HG02943 (cell line): Measurements from ENCODE around the gene SRPRA.
"Not testable (repeated sequence)": the region's sequence is repeated elsewhere in the genome, so short reads cannot be mapped to it uniquely, and the experiment has no call there.

Source experiments
- ATAC-seq: cut with Tn5 transposase; IDR thresholded peaks from one replicate; pipeline ENCODE4 v1.9.1; 2021; ENCODE audit warnings: mild to moderate bottlenecking, low read depth, moderate library complexity; ENCODE audit not compliant: unreplicated experiment

The SRPRA gene

DNA sequence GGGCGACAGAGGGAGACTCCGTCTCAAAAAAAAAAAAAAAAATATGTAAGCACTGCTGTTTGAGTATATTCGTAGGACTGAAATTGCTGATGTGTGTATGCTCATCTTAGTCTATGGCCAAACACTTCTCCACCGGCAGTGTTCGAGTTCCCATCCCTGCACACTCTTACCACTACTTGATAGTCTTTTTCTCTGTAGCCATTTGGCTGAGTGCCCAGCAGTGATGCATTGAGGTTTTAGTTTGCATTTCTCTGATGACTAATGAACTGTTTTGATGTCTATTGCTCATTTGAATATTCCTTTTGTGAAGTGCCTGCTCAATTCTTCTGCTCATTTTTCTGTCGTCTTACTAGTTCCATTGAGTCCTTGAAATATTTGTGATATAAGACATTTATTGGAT lies 16.1 kb upstream of the SRPRA start:
- ATAC-seq: peak; percentile 42

DNA sequence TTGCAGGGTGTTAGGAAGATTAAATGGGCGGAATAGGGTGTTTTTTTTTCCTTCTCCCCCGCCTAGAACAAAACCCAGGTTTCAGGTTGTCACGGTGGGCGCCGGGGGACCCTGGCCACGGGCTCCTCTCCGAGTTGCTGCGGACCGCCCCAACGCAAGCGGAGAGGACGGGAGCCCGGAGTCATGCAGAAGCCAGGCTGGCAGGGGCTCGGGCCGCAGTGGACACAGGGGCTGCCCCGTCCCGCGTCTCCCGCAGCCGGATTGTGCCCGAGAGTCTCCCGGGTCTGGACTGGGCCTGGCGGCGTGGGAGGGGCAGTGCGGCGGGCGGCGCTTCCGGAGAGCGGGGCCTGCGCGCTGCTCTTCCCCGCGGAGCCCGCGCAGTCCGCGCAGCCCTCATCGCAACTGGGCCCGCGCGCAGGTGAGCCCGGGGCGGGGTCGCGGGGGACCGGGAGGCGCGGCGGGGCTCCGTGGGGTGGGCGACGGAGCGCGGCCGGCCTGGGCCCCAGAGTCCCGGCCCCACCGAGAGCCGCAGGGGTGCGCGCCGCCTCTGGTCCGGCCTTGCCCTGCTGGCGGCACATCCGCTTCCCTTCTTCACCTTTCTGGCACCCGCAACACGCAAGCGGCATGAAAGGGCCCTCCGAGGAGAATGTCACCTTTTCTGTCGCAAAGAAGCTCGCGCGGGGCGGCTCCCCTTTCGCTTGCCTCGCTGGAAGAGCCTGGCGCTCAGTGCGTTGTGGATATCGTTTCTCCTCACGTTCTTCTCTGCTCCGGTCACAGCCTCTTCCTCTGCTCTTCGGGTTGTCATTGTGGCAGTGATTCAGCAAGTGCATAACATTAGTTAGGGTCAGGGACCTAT lies 14.3 kb upstream of the SRPRA start, which contains the start of gene TIRAP:
TSS of gene TIRAP (plus strand) at position 358 of the 856 bp plus-strand sequence. CDS start 7,802 bp downstream, outside the sequence.
- ATAC-seq: peak; percentile 61

DNA sequence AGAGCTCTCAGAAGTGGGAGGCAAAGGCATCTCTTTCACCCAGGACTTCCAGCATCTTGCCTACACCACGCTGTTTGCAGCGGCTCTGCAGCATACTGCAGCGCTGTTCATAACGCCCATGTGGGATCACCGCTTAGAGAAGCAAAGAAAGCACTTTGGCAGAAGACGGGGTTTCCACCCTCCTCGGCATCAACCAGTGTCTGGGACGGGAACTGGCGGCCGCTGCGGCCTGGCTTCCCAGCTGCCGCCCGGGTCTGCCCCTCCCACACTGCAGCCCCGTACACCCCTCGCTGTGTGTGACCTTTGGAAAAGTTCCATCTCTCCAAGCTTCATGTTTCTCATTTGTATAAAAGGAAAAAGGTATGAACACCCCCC lies 13.7 kb upstream of the SRPRA start:
- ATAC-seq: no peak

DNA sequence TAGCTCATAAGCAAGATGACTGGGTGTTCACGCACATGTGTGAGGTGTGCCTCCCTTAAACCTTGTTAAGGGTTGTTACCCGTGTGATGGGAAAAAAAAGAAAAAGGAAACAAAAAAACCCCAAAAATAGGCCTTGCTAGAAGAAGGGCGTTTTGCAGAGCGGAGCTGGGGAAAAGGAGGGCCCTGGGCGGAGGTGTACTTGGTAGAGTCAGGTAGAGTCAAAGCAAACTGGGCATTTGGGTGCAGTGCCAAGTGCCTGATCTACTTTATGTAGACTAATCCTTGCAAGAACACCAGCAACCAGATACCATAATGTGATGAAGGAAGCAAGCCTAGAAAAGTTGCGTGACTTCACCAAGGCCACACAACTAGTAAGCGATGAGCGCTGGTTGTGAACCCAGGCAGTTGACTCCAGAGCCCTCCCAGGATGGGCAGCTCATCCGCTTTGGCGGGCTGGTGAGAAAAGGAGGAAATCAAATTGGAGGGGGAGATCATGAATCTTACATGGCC lies 13.0 kb upstream of the SRPRA start:
- no peak for ATAC-seq

DNA sequence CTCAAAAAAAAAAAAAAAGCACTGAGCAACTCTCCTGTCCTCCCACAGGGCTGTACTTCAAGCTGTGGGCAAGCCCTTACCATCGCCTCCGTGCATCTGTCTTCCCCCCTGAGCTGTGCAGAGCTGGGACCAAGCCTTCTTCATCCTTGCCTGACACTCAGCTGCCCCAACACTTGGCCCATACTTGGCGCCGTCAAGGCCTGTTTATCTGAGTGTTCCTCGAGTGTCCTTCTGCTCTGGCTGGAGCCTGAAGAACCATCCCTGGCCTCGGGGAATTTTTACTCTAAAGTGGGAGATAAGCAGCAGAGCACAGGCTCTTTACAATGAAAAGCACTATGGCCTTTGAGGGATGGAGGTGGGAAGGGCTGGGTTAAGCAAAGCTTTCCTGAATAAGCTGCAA lies 12.6 kb upstream of the SRPRA start:
- no peak for ATAC-seq

DNA sequence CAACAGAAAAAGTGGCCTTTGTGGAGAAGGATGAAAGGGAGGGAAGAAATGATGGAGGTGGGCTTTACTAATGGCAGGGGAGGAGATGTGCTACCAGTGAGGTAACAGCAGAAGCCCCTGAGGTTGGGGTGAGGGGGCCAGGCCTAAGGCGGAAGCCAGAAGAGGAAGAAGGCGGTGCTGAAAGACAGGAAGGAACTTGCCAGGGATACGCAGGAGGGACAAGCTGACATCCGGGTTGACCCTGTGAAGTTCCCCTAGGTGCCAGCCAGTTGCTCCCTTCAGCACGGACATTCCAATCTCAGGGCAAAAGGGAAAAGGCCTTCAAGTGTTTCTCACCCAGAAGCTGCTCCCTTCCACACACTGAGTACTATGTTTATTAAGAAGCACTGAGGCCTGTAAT lies 11.9 kb upstream of the SRPRA start:
- ATAC-seq: no peak

DNA sequence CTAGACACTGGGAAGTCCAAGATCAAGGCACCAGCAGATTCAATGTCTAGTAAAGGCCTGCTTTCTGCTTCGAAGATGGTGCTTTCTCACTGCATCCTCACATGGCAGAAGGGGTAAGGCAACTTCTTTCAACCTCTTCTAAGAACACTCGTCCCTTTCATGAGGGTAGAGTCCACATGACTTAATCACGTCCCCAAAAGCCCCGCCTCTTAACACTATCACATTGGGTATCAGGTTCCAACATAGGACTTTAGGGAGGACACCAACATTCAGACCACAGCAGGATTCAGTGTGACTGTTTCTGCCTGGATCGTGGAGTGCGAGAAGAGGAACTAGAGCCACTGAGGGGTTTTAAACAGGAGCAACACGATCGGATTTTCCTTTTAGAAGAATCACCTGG lies 10.5 kb upstream of the SRPRA start:
- no peak for ATAC-seq

DNA sequence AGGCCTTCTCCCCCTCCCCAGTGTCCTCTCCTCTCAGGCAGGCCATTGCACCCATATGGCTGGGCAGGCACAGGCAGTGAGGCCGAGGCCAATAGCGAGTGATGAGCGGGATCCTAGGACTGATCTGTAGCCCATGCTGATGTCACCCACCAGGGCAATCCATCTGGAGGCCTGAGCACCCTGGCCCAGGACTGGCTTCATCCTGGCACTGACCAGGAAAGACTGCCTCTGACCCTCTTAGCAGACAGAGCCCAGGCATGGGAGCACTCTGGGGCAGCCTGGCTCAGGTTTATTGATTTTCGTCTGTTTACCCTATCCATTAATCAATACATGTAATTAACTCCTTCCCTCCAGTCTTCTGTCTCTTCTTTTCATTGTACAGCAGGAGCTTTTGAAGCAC lies 9.1 kb upstream of the SRPRA start:
- no peak for ATAC-seq

DNA sequence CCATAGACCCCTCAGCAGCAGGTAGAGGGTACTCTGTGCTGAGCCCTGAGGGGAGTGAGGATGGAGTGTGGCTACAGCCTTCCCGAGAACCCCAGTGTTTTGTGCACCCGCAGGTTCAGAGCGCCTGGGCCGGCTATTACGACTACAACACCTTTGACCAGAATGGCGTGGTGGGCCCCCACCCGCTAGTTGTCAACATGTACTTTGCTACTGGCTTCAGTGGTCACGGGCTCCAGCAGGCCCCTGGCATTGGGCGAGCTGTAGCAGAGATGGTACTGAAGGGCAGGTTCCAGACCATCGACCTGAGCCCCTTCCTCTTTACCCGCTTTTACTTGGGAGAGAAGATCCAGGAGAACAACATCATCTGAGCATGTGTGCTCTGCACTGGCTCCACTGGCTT lies 8.6 kb upstream of the SRPRA start:
- ATAC-seq: no peak

DNA sequence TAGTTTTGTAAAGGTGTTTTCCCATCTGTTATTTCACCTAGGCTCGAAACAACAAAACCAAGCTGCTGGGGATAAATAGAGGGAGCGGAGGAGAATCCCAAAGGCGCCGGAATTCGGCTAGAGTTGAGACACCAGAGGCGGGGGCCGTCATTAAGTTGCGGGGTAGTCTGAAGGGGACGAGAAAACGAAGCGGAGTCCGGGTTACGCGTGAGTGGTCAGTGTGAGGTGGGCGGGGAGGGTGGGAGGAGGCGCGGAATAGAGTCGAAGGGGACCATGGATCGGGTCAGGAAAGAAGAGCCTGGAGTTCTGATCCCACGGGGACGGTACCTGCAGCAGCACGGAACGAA lies 361 bp downstream of the SRPRA start:
- ATAC-seq: no peak

DNA sequence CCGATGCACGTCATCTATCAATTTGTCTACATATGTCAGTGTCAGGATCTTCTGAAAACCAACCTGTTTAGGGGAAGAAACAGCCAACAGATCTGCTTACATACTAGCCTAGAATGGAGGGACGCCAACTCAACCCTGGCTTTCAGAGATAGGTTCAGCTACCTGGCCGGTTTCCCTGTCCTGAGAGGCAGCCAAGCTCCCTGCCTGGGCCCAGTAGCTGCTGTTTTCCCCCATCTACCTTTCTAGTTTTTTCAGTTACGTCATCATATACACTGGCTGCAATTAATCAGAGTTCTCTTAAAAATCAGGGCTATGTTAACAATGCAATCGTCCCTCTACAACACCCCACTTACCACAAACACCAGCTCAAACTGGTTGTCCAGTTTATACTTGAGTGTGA lies 1.0 kb downstream of the SRPRA start:
- no peak for ATAC-seq

DNA sequence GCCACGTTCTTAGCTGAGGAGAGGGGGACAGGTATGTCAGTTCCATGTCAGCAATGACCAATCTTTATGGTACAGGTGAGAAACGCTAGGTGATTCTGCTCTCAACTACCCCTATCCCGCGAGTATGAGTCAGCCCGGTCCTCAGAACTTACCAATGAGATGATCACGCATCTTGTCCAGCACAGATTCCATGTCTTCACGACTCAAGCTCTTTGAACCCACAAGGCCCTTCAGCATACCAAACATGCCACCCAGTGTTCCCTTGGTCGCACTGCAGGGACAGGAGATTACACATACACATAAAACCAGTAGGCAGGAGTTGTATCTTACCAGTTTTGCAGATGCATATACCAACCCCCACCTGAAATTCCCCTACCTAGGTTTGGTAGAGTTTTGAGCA lies 2.9 kb downstream of the SRPRA start:
- ATAC-seq: no peak

DNA sequence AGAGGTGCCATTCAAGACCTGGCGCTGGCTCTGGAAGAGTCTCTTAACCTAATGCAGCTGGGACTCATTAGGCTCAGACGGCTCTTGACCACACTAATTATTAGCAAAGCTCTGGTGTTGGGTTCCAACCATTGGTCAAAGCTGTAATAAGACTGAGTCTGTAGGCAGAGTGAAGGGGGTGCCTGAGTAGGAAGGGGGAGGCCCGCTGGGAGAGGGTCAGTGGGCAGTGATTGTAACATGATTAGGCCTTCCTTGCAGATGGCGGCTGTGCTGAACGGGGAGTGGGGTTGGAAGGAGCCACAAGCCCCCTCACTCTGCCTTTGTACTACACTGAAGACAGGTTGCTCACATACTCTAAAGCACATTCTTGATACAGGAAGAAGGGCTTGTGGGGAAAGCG lies 5.2 kb downstream of the SRPRA start:
- no peak for ATAC-seq

DNA sequence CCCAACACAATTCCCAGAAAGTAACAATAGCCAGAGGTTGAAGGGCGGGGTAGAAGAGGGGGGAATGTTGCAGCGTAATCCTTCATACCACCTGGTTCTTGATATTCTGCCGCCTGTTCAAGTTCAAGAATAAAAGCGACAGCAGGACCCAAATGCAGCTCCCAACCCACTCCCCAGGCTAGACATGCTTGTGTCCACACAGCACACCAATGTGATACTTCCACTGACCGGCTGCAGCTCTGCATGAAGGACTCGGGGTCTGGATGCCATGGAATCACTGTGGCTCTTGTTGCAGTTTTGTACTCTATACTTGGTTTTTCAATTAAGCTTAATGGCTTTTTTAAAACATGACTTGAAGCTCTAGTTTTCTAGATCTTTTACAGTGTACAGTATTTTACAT lies 6.5 kb downstream of the SRPRA start:
- ATAC-seq: no peak

DNA sequence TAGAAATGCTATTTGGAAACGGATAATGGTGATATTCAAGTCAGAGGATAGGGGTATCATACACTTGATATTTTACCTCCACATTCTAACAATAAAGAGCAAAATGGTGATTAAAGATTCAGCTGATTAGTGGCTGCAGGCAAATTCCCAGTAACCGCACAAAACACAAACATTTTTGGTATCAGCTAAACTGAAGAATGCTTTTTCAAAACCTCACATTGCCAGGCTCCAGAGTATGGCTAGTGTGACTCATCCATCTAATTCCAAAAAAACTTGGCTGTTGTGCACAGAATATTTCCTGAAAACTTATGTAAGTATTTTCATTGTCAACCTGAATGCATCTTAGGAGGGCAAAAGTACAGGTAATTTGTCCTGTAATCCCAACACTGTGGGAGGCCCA lies 10.9 kb downstream of the SRPRA start:
- ATAC-seq: no peak

DNA sequence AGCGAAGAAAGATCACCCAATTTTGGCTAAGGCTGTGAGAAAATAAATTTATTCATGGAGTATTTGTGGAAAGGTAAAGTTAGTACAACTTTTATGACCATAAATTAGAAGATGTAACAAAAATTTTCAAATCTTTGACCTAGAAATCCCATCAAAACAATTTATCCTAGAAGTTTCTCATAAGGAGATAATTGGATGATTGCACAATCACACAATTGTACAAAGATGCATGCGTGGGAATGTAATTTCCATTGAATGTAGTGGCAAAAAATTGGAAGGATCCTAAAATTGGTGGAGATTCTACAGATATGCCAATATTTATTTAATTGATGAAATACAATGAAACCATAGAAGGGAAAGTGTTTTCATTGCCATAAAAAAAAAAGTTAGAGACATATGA lies 11.6 kb downstream of the SRPRA start:
- no peak for ATAC-seq

DNA sequence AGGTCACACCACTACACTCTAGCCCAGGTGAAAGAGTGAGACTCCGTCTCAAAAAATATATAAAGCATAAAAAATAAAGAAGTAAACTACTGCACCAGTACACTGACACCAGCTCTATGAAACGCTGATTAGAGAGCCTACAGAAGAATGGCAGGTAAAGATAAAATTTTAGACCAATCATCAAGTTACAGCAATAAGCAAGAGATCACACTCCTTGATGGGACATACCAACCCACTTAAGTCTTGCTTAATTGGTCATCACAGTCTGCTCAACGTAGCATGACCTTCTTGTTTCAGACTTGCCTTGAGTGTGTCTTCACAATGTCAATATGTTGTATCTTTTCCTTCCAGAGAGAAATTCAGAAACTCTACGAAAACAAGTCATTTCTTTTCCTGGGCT lies 12.5 kb downstream of the SRPRA start:
- no peak for ATAC-seq

DNA sequence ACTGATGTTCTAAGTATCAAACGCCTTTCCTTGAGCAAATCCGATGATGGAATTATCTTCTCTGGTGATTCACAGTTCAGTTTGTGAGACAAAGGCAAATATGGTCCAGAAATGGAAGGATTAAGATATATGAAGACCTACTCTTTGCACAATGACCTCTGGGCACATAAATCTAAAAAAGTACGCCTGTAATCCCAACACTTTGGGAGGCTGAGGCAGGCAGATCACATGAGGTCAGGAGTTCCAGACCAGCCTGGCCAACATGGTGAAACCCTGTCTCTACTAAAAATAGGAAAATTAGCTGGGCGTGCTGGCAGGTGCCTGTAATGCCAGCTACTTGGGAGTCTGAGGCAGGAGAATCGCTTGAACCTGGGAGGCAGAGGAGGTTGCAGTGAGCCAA lies 13.2 kb downstream of the SRPRA start:
- ATAC-seq: not testable (repeated sequence)

DNA sequence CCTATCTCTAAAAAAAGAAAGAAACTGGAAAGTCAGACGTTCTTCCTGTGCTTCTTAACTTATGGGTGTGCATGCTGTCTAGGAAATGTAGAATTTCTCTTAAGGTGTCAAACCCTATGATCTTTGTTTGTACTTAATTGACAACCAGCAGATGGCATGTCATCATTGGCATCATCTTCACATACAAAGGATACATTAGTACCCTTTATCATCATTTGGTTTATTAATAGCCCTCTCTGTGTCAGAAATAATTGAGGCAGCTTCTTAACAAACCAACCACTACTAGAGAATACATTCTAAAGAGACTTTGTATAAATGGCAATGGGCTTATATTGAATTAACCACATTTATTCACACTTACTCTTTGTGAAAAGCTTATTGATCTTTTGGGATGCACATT lies 13.9 kb downstream of the SRPRA start:
- no peak for ATAC-seq

DNA sequence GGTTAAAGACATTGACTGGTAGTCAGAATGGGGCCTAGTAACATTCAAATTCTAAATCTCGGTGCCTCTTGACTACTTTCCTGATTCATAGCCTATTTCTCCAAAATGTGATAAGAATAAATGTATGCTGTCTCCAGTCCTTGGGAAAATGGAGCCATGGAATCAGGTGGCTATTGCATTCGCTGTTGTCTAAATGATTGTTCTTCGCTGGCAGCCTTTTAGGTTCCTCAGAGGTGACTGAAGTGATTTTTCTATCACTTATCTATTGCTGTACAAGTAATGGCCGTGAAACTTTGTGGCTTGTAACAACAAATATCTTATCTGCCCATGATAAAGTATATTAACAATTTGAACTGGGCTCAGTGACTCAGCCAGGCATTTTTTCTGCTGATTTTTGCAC lies 15.4 kb downstream of the SRPRA start:
- no peak for ATAC-seq

DNA sequence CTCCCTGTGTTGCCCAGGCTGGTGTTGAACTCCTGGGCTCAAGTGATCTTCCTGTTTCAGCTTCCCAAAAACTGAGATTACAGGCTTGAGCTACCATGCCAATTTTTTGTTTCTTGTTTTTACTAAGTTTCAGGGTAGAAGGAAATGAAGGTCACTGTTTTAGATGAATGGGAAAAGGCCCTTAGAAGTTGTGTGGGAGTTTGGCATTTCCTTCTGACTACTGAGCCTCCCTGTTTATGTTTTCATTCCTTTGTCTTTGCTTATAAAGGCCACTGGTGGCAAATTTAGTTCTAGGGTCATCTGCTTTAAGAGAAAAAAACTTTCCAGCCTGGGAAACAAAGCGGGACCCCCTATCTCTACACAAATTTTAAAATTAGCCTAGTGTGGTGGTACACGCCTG lies 22.1 kb downstream of the SRPRA start:
- ATAC-seq: no peak

DNA sequence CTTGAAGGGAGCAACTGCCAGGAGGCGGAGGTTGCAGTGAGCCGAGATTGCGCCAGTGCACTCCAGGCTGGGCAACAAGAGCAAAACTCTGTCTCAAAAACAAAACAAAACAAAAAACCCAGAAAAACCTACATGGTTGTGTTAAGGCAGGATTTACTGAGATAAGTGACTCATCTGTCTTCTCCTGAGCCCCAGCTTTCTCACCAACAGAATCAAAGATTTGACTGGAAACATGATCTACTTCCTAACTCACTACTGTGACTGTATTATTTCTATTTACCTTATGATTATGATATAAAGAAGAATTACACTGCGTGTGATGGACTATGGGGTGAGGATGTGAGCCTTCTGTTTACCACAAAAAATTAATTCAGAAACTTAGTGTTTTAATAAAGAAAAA lies 35.3 kb downstream of the SRPRA start:
- no peak for ATAC-seq

DNA sequence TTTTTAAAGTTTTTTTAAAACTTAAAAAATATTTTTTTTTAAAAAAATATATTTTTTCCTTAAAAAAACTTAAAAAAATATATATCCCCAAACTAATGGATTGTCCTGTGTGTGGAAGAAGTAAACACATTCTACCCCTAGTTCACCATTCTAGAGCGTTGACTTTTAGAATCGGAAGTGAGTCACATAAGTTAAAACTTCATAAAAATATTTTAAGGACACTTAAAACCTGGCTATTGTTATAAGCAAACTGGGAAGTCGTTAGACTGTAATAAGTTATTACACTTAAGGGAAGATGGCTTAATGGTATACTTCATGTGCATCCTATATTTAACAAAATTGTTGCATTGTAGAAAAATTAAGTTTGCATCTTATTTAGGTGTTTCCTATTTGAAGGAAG lies 36.0 kb downstream of the SRPRA start:
- no peak for ATAC-seq
